Duodenal mucosa (tissue), 2 donors: ENCODE results near the gene CMTM2.

Experiments
- H3K27ac ChIP-seq: one replicate; pipeline ENCODE4 v1.7.0; 2013; ENCODE audit warnings: low read depth, low read length
- H3K27me3 ChIP-seq, 2 donors: one replicate each; pipeline ENCODE4 v1.7.0; 2013; ENCODE audit warnings: low read length in 2 of 2, control low read depth in 1 of 2; ENCODE audit not compliant: insufficient read depth in 2 of 2, control insufficient read depth in 1 of 2
- H3K36me3 ChIP-seq, 2 donors: one replicate each; pipeline ENCODE4 v1.7.0; 2013; ENCODE audit warnings: low read length in 2 of 2, control low read depth in 1 of 2; ENCODE audit not compliant: insufficient read depth in 2 of 2, control insufficient read depth in 1 of 2
- H3K4me1 ChIP-seq, 2 donors: one replicate each; pipeline ENCODE4 v1.7.0; 2013; ENCODE audit warnings: low read length in 2 of 2, control low read depth in 1 of 2; ENCODE audit not compliant: insufficient read depth in 2 of 2, control insufficient read depth in 1 of 2
- H3K4me3 ChIP-seq, 2 donors: one replicate each; pipeline ENCODE4 v1.7.0; 2013; ENCODE audit warnings: low read length in 2 of 2, low read depth in 1 of 2
- H3K9ac ChIP-seq, 2 donors: one replicate each; pipeline ENCODE4 v1.7.0; 2013; ENCODE audit warnings: low read length in 2 of 2, low read depth in 1 of 2
- H3K9me3 ChIP-seq, 2 donors: one replicate each; pipeline ENCODE4 v1.7.0; 2013; ENCODE audit warnings: low read length in 2 of 2, control low read depth in 1 of 2; ENCODE audit not compliant: control insufficient read depth in 1 of 2

Gene CMTM2

GRCh38 chr16:66581246-66581952, 2.1 kb downstream of the CMTM2 start:
- Histone ChIP-seq H3K27ac (no peak overlapping the region), H3K4me1 (peaks cover 7 to 15% of the 10 kb centered on the region in 2 donors), H3K9me3 (no peaks in the 10 kb centered on the region), H3K9ac (no peak overlapping the region), H3K36me3 (no peaks in the 10 kb centered on the region), H3K27me3 (peaks cover 14 to 20% of the 10 kb centered on the region in 2 donors), H3K4me3 (no peak overlapping the region)

- no peak overlapping the region for H3K9ac ChIP-seq
- H3K9me3 ChIP-seq: no peaks in the 10 kb centered on the region
- H3K36me3 ChIP-seq: no peaks in the 10 kb centered on the region
- H3K27ac ChIP-seq: no peak overlapping the region
- H3K4me1 ChIP-seq: peaks cover 7% of the 10 kb centered on the region in 2 donors
- H3K4me3 ChIP-seq: no peak overlapping the region
- H3K27me3 ChIP-seq: no peaks in the 10 kb centered on the region
These were observed 6.4 kb downstream of the CMTM2 start for GRCh38 chr16:66585481-66586239.

GRCh38 chr16:66587881-66588600, 8.8 kb downstream of the CMTM2 start:
- Histone ChIP-seq H3K9me3 (no peaks in the 10 kb centered on the region), H3K27ac (no peak overlapping the region), H3K4me3 (no peak overlapping the region), H3K9ac (no peak overlapping the region), H3K36me3 (no peaks in the 10 kb centered on the region), H3K27me3 (no peaks in the 10 kb centered on the region), H3K4me1 (no peaks in the 10 kb centered on the region)

GRCh38 chr16:66588981-66589713, 9.9 kb downstream of the CMTM2 start:
- Histone ChIP-seq H3K9ac (no peak overlapping the region), H3K27ac (no peak overlapping the region), H3K27me3 (no peaks in the 10 kb centered on the region), H3K4me1 (no peaks in the 10 kb centered on the region), H3K9me3 (no peaks in the 10 kb centered on the region), H3K4me3 (no peak overlapping the region), H3K36me3 (no peaks in the 10 kb centered on the region)

GRCh38 chr16:66590322-66590721, 11.1 kb downstream of the CMTM2 start:
- Histone ChIP-seq H3K4me1 (no peaks in the 10 kb centered on the region), H3K9ac (no peak overlapping the region), H3K27me3 (no peaks in the 10 kb centered on the region), H3K4me3 (peak overlapping the region in 1 of 2 donors; percentile 43), H3K9me3 (no peaks in the 10 kb centered on the region), H3K36me3 (no peaks in the 10 kb centered on the region), H3K27ac (no peak overlapping the region)

GRCh38 chr16:66591018-66591417, 11.8 kb downstream of the CMTM2 start:
- no peaks in the 10 kb centered on the region for H3K36me3 ChIP-seq
- no peaks in the 10 kb centered on the region for H3K4me1 ChIP-seq
- H3K27me3 ChIP-seq: no peaks in the 10 kb centered on the region
- H3K27ac ChIP-seq: no peak overlapping the region
- no peaks in the 10 kb centered on the region for H3K9me3 ChIP-seq
- H3K4me3 ChIP-seq: no peak overlapping the region
- H3K9ac ChIP-seq: no peak overlapping the region

- no peak overlapping the region for H3K4me3 ChIP-seq
- H3K36me3 ChIP-seq: no peaks in the 10 kb centered on the region
- no peak overlapping the region for H3K9ac ChIP-seq
- no peaks in the 10 kb centered on the region for H3K4me1 ChIP-seq
- no peaks in the 10 kb centered on the region for H3K9me3 ChIP-seq
- H3K27ac ChIP-seq: no peak overlapping the region
- no peaks in the 10 kb centered on the region for H3K27me3 ChIP-seq
These were observed 13.0 kb downstream of the CMTM2 start for GRCh38 chr16:66592241-66592640.

- Histone ChIP-seq H3K9ac (no peak overlapping the region), H3K27ac (no peak overlapping the region), H3K9me3 (no peaks in the 10 kb centered on the region), H3K4me3 (no peak overlapping the region), H3K36me3 (no peaks in the 10 kb centered on the region), H3K4me1 (no peaks in the 10 kb centered on the region), H3K27me3 (no peaks in the 10 kb centered on the region)
These were observed 13.6 kb downstream of the CMTM2 start for GRCh38 chr16:66592814-66593213.

GRCh38 chr16:66594739-66595138, 15.5 kb downstream of the CMTM2 start:
- H3K9ac ChIP-seq: no peak overlapping the region
- no peaks in the 10 kb centered on the region for H3K27me3 ChIP-seq
- H3K4me1 ChIP-seq: no peaks in the 10 kb centered on the region
- no peaks in the 10 kb centered on the region for H3K36me3 ChIP-seq
- H3K4me3 ChIP-seq: no peak overlapping the region
- H3K9me3 ChIP-seq: no peaks in the 10 kb centered on the region
- H3K27ac ChIP-seq: no peak overlapping the region
